HuH-7.5 (cell line): Measurements from ENCODE around the gene GIGYF1.
"Not testable (repeated sequence)": the region's sequence is repeated elsewhere in the genome, so short reads cannot be mapped to it uniquely, and the experiment has no call there.

Experiments
- DNase-seq: peaks from one replicate; pipeline ENCODE4 v3.0.0; 2011; ENCODE audit warnings: low spot score

GIGYF1 gene

GRCh38 chr7:100694098-100694745 is at the start of gene GIGYF1:
TSS of gene GIGYF1 (minus strand) at chr7:100694250. CDS start at chr7:100688238, 6,012 bp downstream.
- DNase-seq = peak; percentile 98

GRCh38 chr7:100739934-100740333 is 45.9 kb upstream of the GIGYF1 start:
- no peak for DNase-seq

DNA sequence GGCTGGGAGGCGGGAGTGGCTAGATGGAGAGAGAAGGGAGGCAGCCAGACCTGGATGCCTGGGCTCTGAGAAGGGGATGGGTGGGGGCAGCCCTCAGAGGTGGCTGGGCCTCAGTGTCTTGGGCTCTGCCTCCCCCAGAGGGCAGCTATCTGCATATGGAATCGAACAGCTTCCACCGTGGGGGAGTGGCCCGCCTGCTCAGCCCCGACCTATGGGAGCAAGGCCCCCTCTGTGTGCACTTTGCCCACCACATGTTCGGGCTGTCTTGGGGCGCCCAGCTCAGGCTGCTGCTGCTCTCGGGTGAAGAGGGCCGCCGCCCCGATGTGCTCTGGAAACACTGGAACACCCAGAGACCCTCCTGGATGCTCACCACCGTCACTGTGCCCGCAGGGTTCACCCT is 42.6 kb upstream of the GIGYF1 start:
- DNase-seq = no peak

GRCh38 chr7:100735730-100736129 is 41.7 kb upstream of the GIGYF1 start:
- DNase-seq = no peak

DNA sequence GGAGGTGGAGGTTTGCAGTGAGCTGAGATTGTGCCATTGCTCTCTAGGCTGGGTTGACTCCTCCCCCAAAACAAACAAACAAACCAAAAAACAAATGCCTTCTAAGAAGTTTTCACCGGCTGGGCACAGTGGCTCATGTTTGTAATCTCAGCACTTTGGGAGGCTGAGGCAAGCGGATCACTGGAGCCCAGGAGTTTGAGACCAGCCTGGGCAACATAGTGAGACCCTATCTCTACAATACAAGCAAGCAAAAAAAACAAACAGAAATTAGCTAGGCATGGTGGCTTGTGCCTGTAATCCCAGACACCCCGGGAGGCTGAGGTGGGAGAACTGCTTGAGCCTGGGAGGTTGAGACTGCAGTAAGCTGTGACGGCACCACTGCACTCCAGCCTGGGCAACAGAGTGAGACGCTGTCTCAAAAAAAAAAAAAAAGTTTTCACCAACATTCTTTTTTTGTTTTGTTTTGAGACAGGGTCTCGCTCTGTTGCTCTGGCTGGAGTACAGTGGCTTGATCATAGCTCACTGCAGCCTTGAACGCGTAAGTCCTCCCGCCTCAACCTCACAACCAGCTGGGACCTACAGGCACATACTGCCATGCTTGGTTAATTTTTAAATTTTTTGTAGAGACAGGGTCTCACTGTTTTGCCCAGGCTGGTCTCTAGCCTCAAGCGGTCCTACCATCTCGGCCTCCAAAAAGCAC is 38.0 kb upstream of the GIGYF1 start:
- no peak for DNase-seq

GRCh38 chr7:100730136-100730800 is 36.2 kb upstream of the GIGYF1 start:
- no peak for DNase-seq

DNA sequence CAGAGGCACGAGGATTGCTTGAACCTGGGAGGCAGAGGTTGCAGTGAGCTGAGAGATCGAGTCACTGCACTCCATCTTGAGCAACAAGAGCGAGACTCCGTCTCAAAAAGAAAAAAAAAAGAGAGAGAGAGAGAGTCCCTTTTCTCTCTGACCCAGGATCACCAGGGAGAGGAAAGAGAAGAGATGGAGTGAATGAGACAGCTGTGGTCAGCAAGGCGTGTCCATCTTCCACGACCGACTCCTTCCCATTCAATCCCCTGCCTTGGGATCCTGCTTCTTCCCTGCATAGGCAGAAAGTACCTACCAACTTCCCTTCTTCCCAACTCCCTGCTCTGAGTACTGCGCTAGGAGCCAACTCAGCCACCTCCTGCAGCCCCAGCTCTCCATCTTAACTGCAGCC is 34.1 kb upstream of the GIGYF1 start:
- DNase-seq = no peak

- no peak for DNase-seq
These were observed 33.1 kb upstream of the GIGYF1 start for GRCh38 chr7:100726996-100727761.

- DNase-seq = not testable (repeated sequence)
These were observed 30.3 kb upstream of the GIGYF1 start for GRCh38 chr7:100724364-100724763.

GRCh38 chr7:100723732-100724275 is 29.8 kb upstream of the GIGYF1 start:
- no peak for DNase-seq

DNA sequence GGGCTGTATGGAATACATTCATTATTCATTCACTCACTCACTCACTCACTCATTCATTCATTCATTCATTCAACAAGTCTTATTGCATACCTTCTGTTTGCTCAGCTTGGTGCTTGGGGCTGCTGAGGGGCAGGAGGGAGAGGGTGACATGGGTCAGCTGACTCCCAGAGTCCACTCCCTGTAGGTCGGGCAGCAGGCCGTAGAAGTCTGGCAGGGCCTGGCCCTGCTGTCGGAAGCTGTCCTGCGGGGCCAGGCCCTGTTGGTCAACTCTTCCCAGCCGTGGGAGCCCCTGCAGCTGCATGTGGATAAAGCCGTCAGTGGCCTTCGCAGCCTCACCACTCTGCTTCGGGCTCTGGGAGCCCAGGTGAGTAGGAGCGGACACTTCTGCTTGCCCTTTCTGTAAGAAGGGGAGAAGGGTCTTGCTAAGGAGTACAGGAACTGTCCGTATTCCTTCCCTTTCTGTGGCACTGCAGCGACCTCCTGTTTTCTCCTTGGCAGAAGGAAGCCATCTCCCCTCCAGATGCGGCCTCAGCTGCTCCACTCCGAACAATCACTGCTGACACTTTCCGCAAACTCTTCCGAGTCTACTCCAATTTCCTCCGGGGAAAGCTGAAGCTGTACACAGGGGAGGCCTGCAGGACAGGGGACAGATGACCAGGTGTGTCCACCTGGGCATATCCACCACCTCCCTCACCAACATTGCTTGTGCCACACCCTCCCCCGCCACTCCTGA is 28.6 kb upstream of the GIGYF1 start:
- no peak for DNase-seq

GRCh38 chr7:100721505-100721812 is 27.4 kb upstream of the GIGYF1 start:
- no peak for DNase-seq

DNA sequence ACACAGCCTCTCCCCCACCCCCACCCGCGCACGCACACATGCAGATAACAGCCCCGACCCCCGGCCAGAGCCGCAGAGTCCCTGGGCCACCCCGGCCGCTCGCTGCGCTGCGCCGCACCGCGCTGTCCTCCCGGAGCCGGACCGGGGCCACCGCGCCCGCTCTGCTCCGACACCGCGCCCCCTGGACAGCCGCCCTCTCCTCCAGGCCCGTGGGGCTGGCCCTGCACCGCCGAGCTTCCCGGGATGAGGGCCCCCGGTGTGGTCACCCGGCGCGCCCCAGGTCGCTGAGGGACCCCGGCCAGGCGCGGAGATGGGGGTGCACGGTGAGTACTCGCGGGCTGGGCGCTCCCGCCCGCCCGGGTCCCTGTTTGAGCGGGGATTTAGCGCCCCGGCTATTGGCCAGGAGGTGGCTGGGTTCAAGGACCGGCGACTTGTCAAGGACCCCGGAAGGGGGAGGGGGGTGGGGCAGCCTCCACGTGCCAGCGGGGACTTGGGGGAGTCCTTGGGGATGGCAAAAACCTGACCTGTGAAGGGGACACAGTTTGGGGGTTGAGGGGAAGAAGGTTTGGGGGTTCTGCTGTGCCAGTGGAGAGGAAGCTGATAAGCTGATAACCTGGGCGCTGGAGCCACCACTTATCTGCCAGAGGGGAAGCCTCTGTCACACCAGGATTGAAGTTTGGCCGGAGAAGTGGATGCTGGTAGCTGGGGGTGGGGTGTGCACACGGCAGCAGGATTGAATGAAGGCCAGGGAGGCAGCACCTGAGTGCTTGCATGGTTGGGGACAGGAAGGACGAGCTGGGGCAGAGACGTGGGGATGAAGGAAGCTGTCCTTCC is 26.8 kb upstream of the GIGYF1 start:
- DNase-seq = peak; percentile 44

DNA sequence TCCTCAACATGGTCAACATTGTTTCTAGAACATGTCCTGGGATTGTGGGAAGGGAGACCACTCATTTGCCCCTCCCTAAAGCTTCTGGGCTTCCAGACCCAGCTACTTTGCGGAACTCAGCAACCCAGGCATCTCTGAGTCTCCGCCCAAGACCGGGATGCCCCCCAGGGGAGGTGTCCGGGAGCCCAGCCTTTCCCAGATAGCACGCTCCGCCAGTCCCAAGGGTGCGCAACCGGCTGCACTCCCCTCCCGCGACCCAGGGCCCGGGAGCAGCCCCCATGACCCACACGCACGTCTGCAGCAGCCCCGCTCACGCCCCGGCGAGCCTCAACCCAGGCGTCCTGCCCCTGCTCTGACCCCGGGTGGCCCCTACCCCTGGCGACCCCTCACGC is 26.2 kb upstream of the GIGYF1 start, which contains the start of gene EPO:
Gene EPO, plus strand, starts transcription at position 190 of the 392 bp plus-strand sequence. CDS start 513 bp downstream, outside the sequence.
- DNase-seq = peak; percentile 43

GRCh38 chr7:100719523-100720278 is 25.7 kb upstream of the GIGYF1 start:
- no peak for DNase-seq

- DNase-seq = not testable (repeated sequence)
These were observed 23.0 kb upstream of the GIGYF1 start for GRCh38 chr7:100717073-100717472.

DNA sequence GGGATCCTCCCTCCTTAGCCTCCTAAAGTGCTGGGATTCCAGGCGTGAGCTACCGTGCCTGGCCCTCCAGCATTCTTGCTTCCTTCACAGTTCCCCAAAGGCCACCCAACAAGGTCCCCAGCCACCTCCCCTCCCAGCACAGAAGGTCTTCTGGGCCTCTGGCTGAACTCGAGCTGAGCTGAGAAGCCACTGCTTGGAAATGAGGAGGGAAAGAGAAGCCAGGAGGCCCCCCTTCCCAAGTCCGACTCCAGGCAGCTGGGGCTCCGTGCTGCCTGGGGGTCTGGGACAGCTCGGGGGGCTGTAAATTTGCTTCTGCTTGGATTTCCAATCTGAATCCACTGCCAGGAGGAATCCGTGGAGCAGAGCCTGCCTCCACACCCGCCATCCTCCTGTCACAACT is 20.7 kb upstream of the GIGYF1 start:
- DNase-seq = no peak

DNA sequence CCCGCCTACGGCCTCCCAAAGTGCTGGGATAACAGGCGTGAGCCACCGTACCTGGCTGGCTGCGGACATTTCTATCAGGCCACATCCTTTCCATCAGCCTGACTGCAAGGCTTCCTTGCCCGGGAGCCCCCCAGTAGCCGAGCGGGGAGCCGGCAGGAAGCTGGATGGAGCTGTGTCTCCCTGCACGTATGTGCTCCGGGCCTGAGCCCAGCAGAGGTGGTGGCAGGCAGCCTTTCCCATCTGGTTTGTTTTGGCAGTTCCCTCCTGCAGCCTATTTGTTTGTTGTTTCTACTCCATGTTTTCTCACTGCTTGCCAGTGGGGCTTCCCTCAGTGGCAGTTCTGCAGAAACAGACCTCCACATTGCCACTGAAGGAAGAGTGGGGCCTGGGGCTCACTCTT is 17.3 kb upstream of the GIGYF1 start:
- no peak for DNase-seq

DNA sequence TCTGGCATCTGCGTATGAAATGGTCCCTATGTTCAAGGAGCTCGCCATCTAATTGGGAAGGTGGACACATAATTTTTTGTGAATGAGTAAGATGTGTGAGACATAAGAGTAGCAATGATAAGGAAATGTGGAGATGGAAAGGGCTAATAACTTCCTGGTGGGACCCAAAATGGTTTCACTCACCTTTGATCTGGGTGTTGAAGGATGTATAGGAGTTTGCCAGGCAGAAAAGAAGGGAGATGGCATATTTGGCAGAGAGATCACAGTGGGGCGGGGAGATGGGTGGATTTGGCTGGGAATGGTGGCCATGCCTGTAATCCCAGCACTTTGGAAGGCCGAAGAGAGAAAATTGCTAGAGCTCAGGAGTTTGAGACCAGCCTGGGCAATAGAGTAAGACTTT is 16.4 kb upstream of the GIGYF1 start:
- DNase-seq = no peak

- no peak for DNase-seq
These were observed 14.3 kb upstream of the GIGYF1 start for GRCh38 chr7:100708395-100708794.
